HepG2 (cell line): ENCODE results near the gene AXDND1. TPM values are rescaled to one million over a fixed set of nuclear protein-coding genes. Genes with fewer than 3 reads are reported as not detected.

Experiments
- CEBPB ChIP-seq: IDR thresholded peaks from 2 replicates; pipeline ENCODE4 v1.6.1; 2011; ENCODE audit warnings: low read depth, low read length, improper control_type of control experiment, borderline replicate concordance
- HNF4A ChIP-seq: sonication (generic); formaldehyde crosslinking; IDR thresholded peaks from 2 replicates; pipeline ENCODE4 v1.4.0; 2020; ENCODE audit warnings: missing genetic modification reagents
- JDP2 ChIP-seq: sonication (generic); formaldehyde crosslinking; IDR thresholded peaks from 2 replicates; pipeline ENCODE4 v1.8.1; 2022; ENCODE audit warnings: missing genetic modification reagents, borderline replicate concordance
- KAT2B ChIP-seq: fragments of 150-350 bp; IDR thresholded peaks from 2 replicates; pipeline ENCODE4 v1.6.1; 2014; ENCODE audit warnings: low read depth, low read length, borderline replicate concordance
- MAFF ChIP-seq: IDR thresholded peaks from 2 replicates; pipeline ENCODE4 v1.6.1; 2011; ENCODE audit warnings: low read depth, low read length, improper control_type of control experiment
- RELA ChIP-seq: sonication (generic); formaldehyde crosslinking; IDR thresholded peaks from 2 replicates; pipeline ENCODE4 v1.4.0; 2020; ENCODE audit warnings: missing genetic modification reagents
- RFXANK ChIP-seq: IDR thresholded peaks from 2 replicates; pipeline ENCODE4 v1.6.1; 2016
- SOX13 ChIP-seq, 3 experiments: fragments of 450-650 bp in 1 of 3; sonication (generic) in 1 of 3; formaldehyde crosslinking in 1 of 3; IDR thresholded peaks in 2 of 3; conservative IDR thresholded peaks in 1 of 3; 2 replicates each; pipeline versions ENCODE4 v1.5.0 to v1.6.1; 2016 to 2020; ENCODE audit warnings: antibody characterized with exemption in 1 of 3, mild to moderate bottlenecking in 1 of 3, missing compliant biosample characterization in 1 of 3, missing genetic modification reagents in 1 of 3, moderate library complexity in 1 of 3
- THYN1 ChIP-seq: sonication (generic); formaldehyde crosslinking; IDR thresholded peaks from 2 replicates; pipeline ENCODE4 v1.8.1; 2023; ENCODE audit warnings: low read depth, mild to moderate bottlenecking, moderate library complexity, missing genetic modification reagents, borderline replicate concordance
- U2AF2 ChIP-seq: fragments of 200-400 bp; formaldehyde crosslinking; IDR thresholded peaks from 2 replicates; pipeline ENCODE4 v1.6.1; 2017; ENCODE audit warnings: low read depth, mild to moderate bottlenecking, low read length
- ZBTB3 ChIP-seq: sonication (generic); formaldehyde crosslinking; IDR thresholded peaks from 2 replicates; pipeline ENCODE4 v1.4.0; 2020; ENCODE audit warnings: low read depth, mild to moderate bottlenecking, moderate library complexity, missing genetic modification reagents, borderline replicate concordance
- ZBTB7A ChIP-seq: sonication (generic); formaldehyde crosslinking; IDR thresholded peaks from 2 replicates; pipeline ENCODE4 v1.8.0; 2022; ENCODE audit warnings: mild to moderate bottlenecking, missing genetic modification reagents
- ZNF264 ChIP-seq: sonication (generic); formaldehyde crosslinking; IDR thresholded peaks from 2 replicates; pipeline ENCODE4 v1.4.0; 2020; ENCODE audit warnings: missing genetic modification reagents
- ZNF274 ChIP-seq: sonication (generic); formaldehyde crosslinking; IDR thresholded peaks from 2 replicates; pipeline ENCODE4 v1.5.1; 2020; ENCODE audit warnings: mild to moderate bottlenecking, missing genetic modification reagents
- polyA plus RNA-seq, 8 experiments: library from polyadenylated mRNA; depleted of rRNA in 3 of 8; stranded (reverse) in 7 of 8; unstranded in 1 of 8; fragments of >200 nt; fragmentation: Illumina TruSeq in 4 of 8; extraction: Trizol in 4 of 8; gene quantifications; 2 replicates each; pipeline versions ENCODE4 v1.2.1 to v1.2.3, GENCODE V29; 2011 to 2016; ENCODE audit warnings: low read depth in 4 of 8, missing spikeins in 1 of 8, mixed read lengths in 1 of 8; ENCODE audit not compliant: insufficient read depth in 1 of 8
- total RNA-seq, 5 experiments: library from RNA; depleted of rRNA; stranded (reverse); fragments of >200 nt; fragmentation: Illumina TruSeq; extraction: Trizol; gene quantifications; 2 replicates each; pipeline ENCODE4 v1.2.3, GENCODE V29; 2016; ENCODE audit warnings: low read depth in 1 of 5
- TF ChIP-seq, protein P1 (sequence below), 2 experiments: fragments of 450-650 bp in 1 of 2; sonication (generic) in 1 of 2; formaldehyde crosslinking in 1 of 2; IDR thresholded peaks; 2 replicates each; pipeline versions ENCODE4 v1.6.1 to v1.8.0; 2016 to 2022; ENCODE audit warnings: antibody characterized with exemption in 1 of 2, mild to moderate bottlenecking in 1 of 2, missing genetic modification reagents in 1 of 2
- TF ChIP-seq, protein P2 (sequence below): IDR thresholded peaks from 2 replicates; pipeline ENCODE4 v1.6.1; 2016; ENCODE audit warnings: missing biosample characterization, missing genetic modification reagents, low read depth
- TF ChIP-seq, protein P3 (sequence below), 2 experiments: fragments of 450-650 bp in 1 of 2; sonication (generic) in 1 of 2; formaldehyde crosslinking; IDR thresholded peaks; 2 replicates each; pipeline versions ENCODE4 v1.5.0 to v1.8.0; 2020 to 2022; ENCODE audit warnings: mild to moderate bottlenecking in 1 of 2, missing genetic modification reagents in 1 of 2

AXDND1 gene
- total and polyA plus RNA-seq, 2 of the 13 experiments (the other 11 are each of a cell fraction or from before 2014, with no cell fraction given): 0.15 to 0.40 TPM

DNA sequence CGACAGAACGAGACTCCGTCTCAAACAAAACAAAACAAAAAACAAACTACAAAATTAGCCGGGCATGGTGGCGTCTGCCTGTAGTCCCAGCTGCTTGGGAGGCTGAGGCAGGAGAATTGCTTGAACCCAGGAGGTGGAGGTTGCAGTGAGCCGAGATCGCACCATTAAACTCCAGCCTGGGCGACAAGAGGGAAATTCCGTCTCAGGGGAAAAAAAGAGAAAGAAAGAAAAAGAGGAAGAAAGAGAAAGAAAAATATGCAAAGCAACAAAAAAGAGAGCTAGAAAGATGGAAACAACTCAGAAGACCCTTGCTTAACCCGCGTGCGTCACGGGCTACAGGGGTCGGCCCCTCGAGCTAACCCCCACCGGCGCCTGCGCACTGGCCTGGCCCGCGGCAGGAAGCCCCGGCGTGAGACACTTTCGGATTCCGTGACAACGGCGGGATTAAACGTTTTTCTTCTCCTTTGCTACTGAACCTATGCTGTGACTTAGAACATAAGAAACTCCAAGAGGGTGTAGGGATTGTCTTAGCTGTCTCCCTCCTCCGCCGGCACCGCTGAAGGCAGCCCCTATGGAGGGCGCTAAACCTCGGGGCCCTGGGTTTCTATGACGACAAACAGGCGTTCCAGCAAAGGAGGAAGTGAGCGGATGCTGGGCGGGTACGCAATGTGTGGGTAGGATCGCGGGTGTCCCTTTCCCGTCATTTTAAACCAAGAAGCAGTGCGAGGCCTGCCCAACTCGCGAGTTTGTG lies at the start of gene AXDND1 (continued):
- TF ChIP-seq, protein P1, sequence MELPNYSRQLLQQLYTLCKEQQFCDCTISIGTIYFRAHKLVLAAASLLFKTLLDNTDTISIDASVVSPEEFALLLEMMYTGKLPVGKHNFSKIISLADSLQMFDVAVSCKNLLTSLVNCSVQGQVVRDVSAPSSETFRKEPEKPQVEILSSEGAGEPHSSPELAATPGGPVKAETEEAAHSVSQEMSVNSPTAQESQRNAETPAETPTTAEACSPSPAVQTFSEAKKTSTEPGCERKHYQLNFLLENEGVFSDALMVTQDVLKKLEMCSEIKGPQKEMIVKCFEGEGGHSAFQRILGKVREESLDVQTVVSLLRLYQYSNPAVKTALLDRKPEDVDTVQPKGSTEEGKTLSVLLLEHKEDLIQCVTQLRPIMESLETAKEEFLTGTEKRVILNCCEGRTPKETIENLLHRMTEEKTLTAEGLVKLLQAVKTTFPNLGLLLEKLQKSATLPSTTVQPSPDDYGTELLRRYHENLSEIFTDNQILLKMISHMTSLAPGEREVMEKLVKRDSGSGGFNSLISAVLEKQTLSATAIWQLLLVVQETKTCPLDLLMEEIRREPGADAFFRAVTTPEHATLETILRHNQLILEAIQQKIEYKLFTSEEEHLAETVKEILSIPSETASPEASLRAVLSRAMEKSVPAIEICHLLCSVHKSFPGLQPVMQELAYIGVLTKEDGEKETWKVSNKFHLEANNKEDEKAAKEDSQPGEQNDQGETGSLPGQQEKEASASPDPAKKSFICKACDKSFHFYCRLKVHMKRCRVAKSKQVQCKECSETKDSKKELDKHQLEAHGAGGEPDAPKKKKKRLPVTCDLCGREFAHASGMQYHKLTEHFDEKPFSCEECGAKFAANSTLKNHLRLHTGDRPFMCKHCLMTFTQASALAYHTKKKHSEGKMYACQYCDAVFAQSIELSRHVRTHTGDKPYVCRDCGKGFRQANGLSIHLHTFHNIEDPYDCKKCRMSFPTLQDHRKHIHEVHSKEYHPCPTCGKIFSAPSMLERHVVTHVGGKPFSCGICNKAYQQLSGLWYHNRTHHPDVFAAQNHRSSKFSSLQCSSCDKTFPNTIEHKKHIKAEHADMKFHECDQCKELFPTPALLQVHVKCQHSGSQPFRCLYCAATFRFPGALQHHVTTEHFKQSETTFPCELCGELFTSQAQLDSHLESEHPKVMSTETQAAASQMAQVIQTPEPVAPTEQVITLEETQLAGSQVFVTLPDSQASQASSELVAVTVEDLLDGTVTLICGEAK (IDR thresholded peaks at IDR 0.05): no peak
- TF ChIP-seq, protein P1 (CRISPR knock-in tag; IDR thresholded peaks at IDR 0.05): peak; percentile 30; the same call in 1 of the 2 replicates
- TF ChIP-seq THYN1: no peak
- no peak for TF ChIP-seq ZNF274 (CRISPR knock-in tag)
- TF ChIP-seq ZBTB3 (CRISPR knock-in tag): no peak
- TF ChIP-seq SOX13 (IDR thresholded peaks at IDR 0.05): no peak
- no peak for TF ChIP-seq SOX13 (CRISPR knock-in tag; conservative IDR thresholded peaks at IDR 0.05 in 1 of 2, IDR thresholded peaks at IDR 0.05 in 1 of 2)
- TF ChIP-seq, protein P2, sequence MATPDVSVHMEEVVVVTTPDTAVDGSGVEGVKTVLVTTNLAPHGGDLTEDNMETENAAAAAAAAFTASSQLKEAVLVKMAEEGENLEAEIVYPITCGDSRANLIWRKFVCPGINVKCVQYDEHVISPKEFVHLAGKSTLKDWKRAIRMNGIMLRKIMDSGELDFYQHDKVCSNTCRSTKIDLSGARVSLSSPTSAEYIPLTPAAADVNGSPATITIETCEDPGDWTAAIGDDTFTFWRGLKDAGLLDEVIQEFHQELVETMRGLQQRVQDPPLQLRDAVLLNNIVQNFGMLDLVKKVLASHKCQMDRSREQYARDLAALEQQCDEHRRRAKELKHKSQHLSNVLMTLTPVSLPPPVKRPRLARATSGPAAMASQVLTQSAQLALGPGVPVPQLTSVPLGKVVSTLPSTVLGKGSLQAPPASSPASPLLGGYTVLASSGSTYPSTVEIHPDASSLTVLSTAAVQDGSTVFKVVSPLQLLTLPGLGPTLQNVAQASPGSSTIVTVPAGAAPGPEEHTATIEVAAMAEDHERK (CRISPR knock-in tag): no peak
- TF ChIP-seq HNF4A (CRISPR knock-in tag): 0 out of 2 replicates have a peak, but pooled peaks have one; percentile 10
- TF ChIP-seq U2AF2: peak; percentile 58; the same call in 1 of the 2 replicates
- TF ChIP-seq JDP2 (CRISPR knock-in tag): no peak
- TF ChIP-seq, protein P3, sequence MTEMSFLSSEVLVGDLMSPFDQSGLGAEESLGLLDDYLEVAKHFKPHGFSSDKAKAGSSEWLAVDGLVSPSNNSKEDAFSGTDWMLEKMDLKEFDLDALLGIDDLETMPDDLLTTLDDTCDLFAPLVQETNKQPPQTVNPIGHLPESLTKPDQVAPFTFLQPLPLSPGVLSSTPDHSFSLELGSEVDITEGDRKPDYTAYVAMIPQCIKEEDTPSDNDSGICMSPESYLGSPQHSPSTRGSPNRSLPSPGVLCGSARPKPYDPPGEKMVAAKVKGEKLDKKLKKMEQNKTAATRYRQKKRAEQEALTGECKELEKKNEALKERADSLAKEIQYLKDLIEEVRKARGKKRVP (CRISPR knock-in tag; IDR thresholded peaks at IDR 0.05): peak in 1 of 2 experiments; percentile 99; a peak in 2 of 4 replicates
- TF ChIP-seq CEBPB: peak; percentile 45; the same call in 1 of the 2 replicates
- peak; percentile 7; the same call in 1 of the 2 replicates for TF ChIP-seq ZNF264
- no peak for TF ChIP-seq ZBTB7A
- TF ChIP-seq RELA (CRISPR knock-in tag): no peak
- TF ChIP-seq MAFF: no peak
- no peak for TF ChIP-seq KAT2B
- TF ChIP-seq RFXANK (CRISPR knock-in tag): no peak
